ENCODE data around the gene SERP2.

SERP2 gene

DNA sequence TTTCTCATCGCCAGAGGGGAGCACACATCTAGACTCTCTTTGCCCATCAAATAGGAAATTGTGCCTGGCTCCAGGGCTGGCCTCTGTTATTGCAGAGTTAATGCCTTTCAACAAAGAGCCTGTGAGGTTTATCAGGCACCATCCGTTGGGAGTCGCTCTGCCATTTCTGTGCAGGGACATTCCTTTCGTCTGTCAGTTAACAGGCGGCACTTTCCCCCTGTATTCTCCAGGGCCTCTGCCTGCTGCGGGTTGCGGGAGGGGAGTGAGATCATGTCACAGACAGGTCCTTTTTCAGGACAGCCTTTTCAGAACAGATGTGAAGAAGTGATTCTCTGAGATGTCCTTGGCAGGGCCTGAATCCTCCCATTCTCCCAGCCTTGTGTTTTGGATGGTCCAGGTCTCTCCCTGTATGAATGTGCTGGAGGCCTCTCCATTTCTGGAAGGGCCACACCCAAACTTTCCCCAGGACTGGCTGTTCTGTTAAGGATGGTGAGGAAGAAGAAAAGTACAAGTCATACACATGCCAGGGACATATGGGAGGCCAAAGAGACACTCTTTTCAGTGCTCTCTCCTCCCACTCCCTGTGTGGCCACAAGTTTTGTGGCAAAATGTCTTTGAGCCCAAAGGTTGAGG is 14.9 kb downstream of the SERP2 start:
- DNase-seq (ENCODE audit: low read depth, low spot score), result no peak

DNA sequence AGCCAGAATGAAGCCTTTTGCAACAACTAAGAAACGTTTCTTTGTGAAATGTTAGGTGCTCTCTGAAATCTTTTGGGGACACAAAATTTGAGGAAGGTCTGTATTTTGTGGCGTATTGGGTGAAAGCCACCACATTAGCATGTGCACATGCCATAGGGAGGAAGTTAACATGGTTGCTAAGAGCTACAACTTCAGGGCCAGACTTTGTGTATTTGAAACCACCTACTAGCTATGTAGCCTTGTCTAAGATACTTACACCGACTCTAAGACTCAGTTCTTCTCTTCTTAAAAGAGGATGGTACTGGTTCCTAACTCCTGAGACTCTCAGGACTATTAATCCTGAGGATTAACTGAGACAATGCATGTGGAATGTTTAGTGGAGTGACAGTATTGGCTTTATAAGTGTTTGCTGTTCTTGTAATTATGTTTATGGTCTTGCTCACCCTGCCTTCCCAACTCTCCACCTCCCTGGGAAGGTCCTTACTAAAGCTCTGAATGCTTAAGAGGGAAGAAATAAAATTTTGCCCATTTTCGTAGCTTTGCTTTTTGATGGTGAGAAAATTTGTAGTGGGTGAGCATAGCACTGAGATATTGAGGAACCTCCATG is 15.5 kb downstream of the SERP2 start:
- DNase-seq (ENCODE audit: low read depth, low spot score), result no peak

DNA sequence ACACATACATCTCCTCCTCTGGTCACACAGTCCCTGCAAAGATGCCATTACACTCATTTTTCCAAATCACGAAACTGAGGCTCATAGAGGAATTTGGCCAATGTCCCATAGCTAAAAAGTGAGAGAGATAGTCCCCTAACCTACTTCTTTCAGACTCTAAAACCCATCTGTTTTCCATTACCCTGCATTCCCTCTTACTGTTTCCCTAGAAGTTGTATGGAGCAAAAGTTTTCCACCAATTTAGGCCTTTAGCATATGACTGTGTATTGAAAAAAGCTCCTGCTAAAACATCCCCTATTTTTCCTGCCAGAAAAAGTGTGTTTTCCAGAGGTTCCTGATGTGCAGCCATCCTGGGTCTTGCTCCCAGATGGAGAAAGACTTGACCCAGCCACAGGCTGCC is 16.3 kb downstream of the SERP2 start:
- no peak for DNase-seq (ENCODE audit: low read depth, low spot score)

DNA sequence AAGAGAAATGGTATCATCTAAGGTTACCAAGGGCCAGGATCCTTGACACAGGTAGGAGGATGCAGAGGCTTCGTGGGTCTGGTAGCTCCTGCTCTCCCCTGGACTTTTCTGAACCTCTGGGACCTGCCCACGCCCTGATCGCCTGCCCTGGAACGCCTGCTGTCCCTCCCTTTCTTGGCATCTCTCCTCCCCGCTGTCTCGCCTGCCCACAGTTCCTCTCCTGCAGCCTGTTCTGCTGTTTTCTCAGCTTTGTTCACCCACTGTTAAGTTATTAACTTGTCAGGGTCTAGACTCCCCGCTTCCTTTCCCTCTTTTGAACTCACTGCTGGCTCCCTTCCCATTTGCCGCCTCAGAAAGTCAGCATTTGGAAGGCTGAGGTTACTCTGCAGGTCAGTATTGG is 19.8 kb downstream of the SERP2 start:
- DNase-seq (ENCODE audit: low read depth, low spot score), result no peak

DNA sequence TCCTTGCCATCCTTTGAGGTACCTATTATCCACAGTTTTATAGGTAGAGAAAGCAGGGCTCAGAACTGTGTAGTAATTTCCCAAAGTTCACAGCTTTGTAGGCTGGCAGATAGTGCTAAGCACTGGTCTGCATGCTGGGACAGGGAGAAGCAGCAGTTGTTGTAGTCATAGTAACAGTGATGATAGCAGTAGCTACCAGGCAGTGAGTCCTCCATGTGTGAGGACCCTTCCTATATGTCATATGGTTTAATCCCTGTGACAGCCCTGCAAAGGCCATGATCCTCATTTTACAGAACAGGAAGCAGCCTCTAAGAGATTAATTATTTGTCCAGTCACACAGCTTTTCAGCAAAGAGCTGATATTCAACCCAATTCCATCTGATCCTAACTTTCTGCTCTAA is 21.0 kb downstream of the SERP2 start:
- DNase-seq (ENCODE audit: low read depth, low spot score), result no peak

DNA sequence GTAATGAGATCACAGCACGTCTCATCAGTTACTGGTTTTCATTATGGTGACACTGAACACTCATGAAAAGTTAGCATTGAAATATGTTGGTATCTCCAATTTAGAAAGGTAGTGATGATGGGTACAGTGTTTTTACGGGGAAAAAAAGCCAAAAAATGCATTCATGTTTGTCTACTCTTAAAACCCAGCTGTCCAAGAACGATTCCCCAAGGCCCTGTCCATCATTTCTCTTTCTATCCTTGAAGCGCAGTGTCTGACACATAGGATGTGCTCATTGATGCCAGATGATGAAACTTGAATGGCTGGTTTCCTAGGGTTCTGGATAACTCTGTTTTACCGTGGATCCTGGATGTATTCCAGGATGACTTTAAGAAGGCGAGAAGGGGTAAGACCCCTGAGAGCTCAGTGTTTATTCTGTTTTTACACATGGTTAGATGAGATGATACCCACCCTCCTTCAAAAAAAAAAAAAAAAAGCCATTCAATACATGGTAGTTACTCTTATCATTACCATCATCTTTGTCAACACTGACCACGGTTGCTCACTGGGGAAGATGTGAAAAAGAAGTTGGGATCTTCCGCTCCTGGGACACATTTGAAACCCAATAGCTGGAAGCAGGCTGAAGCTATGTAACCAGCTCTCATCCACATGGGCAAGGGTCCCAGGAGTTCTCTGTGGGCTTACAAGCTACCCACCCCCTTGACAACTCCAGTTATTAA is 22.5 kb downstream of the SERP2 start:
- DNase-seq (ENCODE audit: low read depth, low spot score), result no peak

DNA sequence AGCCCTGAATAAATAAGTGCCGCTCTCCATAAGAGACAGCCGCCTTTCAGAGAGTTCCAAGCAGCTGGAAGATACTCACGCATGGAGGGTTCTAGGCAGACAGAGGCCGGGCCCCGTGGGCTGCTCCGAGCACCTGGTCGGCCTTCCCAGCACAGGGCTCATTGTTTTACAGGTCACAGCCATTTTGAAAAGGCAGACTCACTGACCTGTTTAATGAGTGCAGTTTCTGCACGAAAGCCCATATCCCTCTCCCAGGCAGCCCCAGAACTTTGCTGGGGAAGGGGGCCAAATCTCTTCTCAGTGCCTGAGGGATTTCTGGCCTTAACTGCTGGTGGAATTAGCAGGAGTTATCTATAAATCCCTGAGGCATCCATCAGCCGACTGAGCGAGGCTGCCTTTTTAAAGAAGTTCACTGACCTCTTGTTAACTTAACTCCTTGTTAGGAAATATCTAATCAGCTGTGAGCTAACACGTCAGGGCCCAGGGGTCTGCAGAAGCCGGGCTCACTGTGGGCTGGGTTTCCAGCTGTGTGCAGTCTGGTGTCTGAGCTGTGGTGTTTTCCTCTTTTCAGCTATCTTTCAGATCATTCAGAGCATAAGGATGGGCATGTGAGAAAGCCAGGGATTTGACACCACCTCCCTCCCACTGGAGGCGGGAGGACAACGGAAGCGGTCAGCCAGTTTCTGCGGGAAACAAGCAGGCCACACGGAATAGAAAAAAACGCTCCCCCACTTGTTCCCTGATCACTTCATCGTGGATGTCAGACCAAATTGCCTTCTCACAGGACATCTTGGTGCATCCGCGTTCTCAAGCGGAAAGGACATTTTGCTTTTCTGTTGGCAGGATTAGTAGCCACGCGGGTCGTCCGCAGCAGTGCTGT is 23.3 kb downstream of the SERP2 start:
- no peak for DNase-seq (ENCODE audit: low read depth, low spot score)

DNA sequence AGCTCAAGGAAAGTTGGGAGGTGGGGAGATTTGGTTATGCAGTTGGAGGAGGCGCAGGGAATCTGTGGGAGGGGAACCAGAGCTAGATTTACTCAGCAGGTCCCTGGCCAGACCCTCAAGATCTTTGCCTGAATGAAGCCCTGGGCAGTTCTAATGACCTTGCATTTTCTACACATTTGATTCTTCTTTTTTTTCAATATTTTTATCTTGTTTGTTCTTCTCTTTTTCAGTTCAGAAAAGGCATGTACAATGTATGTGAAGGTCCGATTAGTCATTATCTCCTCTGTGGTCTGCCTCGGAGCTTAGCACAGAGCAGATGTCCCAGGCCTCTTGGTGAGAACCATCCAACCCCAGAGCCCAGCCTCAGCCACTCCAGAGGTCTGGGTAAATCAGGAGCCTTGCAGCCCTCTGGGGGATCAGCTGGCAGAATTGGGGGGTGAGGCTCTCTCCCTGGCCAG is 24.2 kb downstream of the SERP2 start:
- no peak for DNase-seq (ENCODE audit: low read depth, low spot score)

DNA sequence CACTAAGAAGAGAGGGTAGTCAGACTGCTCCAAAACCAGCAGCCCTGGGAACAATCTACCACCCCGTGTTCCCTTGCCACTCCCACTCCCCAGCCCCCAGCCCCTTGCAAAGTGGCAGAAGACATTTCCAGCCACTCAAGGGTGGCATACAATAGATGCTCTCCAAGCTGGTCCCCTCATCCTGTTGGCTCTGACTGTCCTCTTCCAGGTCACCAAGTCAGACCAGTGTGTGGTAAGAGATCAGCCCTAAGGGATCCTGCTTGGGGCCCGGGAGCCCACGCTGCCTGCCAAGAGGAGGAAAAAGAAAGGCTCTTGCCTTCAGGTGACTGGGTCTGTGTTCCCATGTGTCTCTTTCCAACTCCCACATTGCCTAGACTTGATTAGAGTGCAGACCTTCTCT is 25.0 kb downstream of the SERP2 start:
- no peak for DNase-seq (ENCODE audit: low read depth, low spot score)

DNA sequence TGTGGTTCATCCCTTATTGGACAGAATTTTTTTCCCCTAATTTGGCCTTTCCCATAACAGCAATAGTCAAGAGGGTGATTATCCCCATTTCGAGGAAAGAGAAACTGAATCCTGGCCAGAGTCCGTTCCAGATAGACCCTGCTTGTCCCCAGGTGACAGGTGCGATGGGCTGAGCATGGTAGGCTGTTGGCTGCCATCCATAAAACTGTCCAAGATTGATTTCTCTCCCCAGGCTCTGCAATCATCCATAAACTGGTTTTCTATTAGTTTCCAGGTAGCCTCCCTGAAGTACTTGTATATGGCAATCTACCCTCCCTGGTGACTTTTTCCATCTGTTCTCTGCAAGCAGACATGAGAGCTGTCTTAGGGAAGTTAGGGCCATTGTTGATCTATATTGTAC is 25.4 kb downstream of the SERP2 start:
- DNase-seq (ENCODE audit: low read depth, low spot score), result no peak

DNA sequence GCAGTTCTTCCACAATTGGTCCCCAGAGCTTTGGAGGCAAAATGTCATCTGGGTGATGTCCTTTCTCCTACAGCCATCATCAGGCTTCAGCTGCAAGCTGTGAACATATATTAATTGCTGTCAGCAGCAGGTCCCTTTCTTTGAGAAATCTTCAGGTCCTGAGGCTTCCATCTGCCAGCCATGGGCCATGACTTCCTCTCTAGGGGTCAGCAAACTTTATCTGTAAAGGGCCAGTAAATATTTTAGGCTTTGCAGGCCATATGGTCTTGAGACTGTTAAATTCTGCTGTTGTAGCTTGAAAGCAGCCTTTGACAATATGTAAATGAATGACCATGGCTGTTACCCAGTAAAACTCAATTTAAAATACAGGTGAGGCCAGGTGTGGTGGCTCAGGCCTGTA is 27.1 kb downstream of the SERP2 start:
- no peak for DNase-seq (ENCODE audit: low read depth, low spot score)

DNA sequence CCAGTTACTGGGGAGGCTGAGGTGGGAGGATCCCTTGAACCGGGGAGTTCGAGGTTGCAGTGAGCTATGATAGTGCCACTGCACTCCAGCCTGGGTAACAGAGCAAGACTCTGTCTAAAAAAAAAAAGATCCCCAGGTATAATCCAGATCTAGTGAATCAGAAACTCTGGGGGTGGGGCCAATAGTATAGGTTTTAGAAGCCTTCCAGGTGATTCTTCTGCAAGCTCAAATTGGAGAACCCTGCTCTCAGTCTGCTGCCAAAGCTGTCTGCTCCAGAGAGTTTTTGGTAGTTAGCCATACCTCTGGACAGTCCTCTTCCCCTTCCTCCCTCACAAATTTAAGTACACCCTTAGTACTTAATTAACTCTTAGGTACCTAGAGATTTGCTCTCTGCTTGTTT is 28.0 kb downstream of the SERP2 start:
- DNase-seq (ENCODE audit: low read depth, low spot score), result no peak

DNA sequence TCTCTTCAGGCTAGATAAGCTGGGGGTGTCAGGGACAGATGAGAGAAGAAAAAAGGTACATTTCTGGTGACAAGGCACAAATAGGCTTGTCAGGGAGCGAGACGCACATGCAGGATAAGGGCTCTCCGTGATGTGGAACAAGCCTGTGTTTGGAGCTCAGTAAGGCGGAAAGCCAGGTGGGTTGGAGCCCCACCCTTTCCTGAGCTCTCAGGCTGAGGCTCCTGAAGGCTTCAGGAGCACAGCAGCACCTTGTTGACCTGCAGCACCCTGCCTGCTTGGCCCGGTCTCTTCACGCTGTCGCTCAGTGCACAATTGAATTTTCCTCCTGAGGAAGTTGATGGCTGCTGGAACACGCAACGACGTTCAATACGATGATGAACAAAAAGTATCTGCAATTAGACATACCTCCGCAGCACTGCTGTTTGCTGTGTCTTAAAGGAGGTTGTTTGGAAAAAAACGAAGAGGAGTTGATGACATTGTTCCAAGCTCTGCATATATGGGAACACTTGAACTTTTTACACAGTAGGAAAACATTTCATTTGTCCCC is 29.3 kb downstream of the SERP2 start:
- DNase-seq (ENCODE audit: low read depth, low spot score), result no peak

DNA sequence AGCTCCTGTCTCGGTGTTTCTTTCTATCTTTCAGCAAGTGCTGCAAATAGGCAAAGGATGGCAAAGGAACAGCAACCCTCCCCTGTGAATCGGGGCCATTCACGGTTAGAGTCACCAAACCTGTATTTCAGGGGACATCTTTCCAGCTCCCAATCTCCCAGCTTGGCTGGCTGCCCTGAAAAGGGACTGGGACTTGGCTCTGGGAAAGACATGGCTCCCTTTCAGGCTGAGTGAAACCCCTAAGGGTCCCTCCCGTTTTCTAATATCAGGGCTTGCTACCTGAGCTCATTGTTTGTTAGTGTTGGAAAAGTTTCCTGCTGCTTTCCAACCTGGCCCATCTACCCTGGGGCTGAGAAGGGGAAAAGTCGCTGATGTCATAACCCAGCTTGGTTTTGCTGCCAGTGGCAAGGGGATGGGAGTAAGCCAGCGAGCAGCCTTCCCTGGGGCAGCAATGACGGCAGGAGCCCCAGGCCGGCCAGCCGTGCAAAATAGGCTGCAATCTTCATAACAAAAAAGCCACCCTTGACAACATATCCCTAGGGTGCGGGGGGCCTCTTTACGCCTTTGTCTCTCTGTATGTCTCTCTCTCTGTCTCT is 29.9 kb downstream of the SERP2 start:
- DNase-seq (ENCODE audit: low read depth, low spot score), result no peak

DNA sequence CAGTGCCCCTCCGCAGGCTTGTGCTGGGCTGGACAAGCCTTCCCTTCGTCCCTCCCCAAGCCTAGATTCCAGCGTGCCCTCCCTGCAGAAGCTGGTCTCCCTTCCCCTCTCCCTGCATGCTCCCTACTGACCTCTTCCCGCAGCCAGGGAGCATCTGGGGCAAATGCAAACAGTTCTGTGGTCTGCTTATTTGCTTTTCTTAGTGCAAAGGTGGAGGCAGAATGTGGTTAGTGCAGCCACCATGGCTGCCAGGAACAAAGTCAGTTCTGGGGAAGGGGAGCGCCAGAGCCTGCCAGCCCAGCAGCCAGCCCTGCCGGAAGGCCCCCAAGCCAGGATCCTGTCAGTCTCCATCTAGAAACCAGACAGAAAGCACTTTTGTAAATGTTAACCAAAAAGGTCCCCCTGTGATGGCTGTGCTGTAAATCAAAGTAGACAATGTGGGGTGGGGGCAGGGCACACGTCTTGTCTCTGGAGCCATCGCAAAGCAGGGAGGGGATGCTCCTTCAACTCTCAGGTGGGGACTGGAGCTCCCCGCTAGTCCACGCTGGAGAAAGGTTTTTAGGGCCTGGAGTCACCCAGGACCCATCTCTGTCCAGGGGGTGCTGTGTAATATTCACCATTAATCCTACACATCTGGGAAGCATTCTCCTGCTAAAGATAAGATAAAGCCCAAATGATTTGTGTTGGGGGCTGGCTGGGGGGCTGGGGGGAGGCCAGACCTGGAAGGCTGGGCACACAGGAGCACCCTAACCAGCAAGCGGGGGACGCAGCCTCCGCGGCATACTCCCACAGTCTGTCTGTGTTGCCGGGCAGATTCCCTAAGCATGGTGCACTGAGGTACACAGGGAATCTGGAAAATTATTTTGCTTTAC is 30.9 kb downstream of the SERP2 start:
- DNase-seq (ENCODE audit: low read depth, low spot score), result no peak

DNA sequence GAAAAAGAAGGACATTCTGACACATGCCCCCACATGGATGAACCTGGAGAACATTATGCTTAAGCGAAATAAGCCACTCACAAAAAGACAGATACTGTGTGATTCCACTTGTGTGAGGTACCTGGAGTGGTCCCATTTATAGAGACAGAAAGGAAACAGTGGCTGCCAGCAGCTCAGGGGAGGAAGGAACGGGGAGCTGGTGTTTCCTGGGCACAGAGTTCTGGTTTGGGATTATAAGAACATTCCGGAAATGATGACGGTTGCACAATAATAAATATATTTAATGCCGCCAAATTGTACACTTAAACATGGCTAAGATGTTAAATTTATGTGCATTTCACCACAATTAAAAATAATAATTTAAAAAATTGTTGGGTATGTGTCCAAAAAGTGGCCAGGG is 33.0 kb downstream of the SERP2 start:
- no peak for DNase-seq (ENCODE audit: low read depth, low spot score)

DNA sequence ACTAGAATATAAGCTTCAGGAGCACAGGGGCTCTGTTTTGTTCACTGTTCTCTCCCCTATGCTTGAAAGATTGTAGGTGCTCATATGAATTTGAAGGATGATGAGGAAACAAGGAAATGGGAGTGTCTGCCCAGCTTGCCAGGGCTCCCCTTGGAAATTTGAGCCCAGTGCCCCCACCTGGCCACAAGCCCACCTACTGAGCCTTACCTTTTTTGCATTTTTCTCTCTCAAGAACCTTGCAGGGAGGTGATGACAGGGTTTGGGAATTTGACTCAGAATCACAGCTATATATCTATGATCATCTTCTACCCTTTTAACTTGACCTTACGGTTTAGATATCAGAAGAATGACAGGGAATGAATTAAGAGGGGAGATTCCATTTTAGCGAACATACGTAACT is 33.8 kb downstream of the SERP2 start:
- no peak for DNase-seq (ENCODE audit: low read depth, low spot score)

DNA sequence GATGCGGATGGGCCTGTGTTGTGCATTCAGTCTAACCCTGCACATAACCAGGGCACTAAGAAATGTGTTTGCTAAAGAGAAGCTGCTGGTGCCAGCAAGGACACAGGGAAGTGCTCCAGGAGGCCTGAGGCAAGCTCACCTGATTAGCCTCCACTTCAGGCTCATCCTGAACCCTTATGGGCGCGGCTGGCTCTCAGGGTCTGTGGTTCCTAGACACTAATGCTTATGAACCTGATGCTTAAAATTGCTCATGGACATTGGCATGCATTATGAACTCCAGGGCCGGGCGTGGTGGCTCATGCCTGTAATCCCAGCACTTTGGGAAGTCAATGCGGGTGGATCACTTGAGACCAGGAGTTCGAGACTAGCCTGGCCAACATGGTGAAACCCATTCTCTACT is 34.3 kb downstream of the SERP2 start:
- no peak for DNase-seq (ENCODE audit: low read depth, low spot score)

DNA sequence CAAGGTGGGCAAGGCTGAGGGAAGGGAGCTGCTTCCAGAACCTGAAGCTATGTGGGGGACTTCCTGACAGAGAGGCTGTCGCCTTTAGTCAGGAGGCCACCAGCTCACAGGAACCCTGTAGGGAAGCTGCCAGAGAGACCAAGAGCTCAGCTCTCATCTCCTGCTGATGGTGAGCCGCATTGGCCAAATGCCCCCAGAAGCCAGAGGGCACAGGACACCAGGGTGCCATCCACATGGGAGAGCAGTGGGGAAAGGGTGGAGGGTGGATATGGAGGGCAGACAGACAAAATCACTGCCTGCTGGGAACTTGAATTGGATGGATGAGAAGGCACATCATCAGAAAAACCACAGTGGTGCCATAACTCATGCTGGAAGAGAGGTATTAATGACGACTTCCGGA is 36.0 kb downstream of the SERP2 start:
- no peak for DNase-seq (ENCODE audit: low read depth, low spot score)

DNA sequence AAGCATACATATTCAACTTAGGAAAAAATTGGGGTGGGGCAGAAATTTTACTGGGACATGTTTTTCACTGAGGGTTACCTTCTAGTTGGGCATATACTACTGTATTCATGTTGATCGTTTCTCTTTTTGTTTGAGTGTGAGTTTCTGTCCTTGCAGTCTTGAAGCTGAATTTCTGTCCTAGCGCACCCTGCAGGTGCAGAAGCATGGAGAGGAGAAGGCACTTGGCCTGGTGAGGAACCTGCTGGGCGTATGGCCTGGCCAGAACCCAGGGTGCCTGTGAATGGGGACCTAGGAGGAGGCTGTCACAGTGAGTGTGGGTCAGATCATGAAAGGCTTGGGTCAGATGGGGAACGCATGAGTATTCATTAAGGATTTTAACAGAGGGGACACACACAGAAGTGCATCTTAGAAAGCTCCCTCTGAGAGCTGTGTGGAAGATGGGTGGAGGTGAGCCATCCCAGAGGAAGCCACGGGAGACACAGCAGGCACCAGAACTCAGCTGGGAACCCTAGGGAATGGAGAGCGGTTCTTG is 36.8 kb downstream of the SERP2 start:
- no peak for DNase-seq (ENCODE audit: low read depth, low spot score)
